ENCODE results near the gene COX19.
"Not testable (repeated sequence)": the region's sequence is repeated elsewhere in the genome, so short reads cannot be mapped to it uniquely, and the experiment has no call there.

The COX19 gene

GRCh38 chr7:924541-925231 is 50.7 kb downstream of the COX19 start:
- no peak for DNase-seq (ENCODE audit: low spot score)

DNA sequence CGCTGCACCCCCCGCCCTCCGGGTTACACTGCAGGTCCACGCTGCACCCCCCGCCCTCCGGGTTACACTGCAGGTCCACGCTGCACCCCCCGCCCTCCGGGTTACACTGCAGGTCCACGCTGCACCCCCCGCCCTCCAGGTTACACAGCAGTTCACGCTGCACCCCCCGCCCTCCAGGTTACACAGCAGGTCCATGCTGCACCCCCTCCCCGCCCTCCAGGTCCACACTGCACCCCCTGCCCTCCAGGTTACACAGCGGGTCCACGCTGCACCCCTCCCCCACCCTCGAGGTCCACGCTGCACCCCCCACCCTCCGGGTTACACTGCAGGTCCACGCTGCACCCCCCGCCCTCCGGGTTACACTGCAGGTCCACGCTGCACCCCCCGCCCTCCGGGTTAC is 51.3 kb downstream of the COX19 start:
- not testable (repeated sequence) for DNase-seq (ENCODE audit: low spot score)

- no peak for DNase-seq (ENCODE audit: low spot score)
Measured at GRCh38 chr7:923108-924041, 52.0 kb downstream of the COX19 start.

- DNase-seq (ENCODE audit: low spot score), result no peak
Measured at GRCh38 chr7:922334-923107, 52.8 kb downstream of the COX19 start.

GRCh38 chr7:921581-922333 is 53.6 kb downstream of the COX19 start:
- DNase-seq (ENCODE audit: low spot score), result no peak

GRCh38 chr7:921071-921461 is 54.3 kb downstream of the COX19 start:
- DNase-seq (ENCODE audit: low spot score), result no peak

DNA sequence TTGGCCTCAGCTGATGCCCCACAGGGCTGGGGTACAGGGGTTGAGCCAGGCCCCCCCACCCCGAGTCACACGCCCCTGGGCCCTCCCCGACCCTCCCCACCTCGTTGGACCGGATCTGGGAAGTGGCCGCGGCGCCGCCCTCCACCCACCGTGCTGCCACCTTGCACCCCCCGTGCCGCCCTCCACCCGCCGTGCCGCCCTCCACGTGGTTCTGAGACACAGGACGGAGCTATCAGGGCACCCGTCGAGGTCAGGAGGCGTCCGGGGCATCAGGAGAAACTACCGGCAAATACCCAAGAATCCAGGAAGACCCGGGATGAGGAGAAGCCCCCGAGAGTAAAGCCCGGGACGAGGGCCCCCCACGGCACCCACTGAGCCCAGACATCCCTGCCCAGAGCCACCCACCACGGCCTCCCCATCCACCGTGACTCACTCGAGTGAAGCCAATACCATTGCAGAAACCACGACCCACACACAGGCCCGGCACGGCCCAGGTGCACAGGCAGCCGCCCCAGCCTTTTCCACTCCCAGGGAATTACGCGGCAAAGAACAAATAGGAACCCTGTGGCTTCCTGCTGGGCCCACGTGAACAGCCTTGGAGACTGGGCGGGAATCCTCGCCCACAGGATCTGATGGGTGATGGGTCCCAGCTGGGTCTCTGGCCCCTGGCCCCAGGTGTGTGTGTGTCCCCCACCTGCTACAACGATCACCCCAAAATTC is 54.8 kb downstream of the COX19 start:
- no peak for DNase-seq (ENCODE audit: low spot score)

DNA sequence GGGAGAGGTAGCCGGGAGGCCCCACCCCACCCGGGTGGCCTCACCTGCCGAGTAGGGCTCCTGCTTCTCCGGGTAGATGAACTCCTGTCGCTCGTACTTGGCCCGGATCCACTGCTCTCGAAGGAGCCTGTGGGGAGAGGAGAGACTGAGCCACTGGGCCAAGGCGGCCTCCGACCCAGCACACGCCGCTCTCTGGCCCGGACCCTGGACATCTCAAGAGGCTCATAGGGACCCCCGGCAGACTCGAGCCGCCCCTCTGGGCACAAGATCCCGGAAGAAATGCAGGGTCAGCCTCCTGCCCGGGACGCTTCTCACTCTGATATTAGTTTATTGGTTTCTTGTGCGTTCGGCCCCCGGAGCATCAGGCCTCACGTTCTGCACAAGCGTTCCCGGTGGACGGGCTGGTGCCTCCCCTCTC is 55.4 kb downstream of the COX19 start:
- DNase-seq (ENCODE audit: low spot score), result no peak

DNA sequence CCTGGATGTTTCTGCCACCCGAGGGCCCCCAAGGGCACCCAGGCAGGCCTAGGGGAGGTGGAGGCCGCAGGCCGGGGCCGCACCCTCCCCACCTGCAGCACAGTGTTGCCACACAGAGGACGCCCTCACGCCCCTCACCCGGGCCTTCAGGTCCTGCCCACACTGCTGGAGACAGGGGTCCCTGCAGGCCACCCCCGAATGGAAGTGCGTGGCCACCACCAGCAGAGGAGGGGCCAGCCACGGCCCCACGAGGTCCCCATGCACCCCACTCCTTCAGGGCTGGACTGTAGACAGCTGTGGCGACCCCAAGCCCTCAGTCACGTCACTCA is 56.3 kb downstream of the COX19 start:
- DNase-seq (ENCODE audit: low spot score), result no peak

DNA sequence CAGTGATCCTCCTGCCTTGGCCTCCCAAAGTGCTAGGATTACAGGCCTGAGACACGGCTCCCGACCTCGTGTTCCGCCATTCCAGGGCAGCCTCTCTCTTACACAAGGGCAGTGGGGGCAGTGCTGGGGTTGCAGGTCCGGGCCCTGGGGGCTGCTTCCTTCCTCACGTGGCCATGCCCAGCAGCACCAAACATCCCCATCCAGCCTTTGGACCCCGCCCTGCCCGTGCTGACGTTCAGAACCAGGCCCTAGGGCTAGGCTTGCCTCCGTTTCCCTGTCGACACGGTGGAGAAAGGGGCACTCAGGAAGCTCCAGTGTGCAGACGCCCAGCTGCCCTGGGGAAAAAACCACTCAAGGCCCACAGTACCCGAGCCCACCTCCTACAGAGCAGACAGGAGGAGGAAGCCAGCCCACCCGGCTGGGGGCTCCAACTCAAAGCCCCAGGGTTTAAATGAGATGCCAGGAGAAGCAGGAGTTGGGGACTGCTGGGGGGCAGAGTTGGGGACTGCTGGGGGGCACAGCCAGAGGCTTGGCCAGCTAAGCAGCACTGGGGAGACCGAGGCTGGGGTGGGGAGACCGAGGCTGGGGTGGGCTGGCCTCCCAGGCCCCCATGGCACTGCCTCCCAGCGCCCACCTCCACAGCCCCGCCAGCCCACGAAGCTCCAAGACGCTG is 56.8 kb downstream of the COX19 start:
- no peak for DNase-seq (ENCODE audit: low spot score)

DNA sequence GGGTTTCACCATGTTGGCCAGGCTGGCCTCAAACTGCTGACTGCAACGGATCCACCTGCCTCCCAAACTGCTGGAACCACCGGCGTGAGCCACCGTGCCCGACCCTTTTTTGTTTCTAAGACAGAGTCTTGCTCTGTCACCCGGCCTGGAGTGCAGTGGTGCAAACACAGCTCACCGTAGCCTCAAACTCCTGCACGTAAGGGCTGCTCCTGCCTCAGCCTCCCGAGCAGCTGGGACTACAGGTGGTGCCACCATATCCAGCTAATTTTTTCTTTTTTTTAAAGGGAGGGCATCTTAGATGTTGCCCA is 57.3 kb downstream of the COX19 start:
- DNase-seq (ENCODE audit: low spot score), result no peak

- no peak for DNase-seq (ENCODE audit: low spot score)
Measured at GRCh38 chr7:917255-918117, 57.9 kb downstream of the COX19 start.

DNA sequence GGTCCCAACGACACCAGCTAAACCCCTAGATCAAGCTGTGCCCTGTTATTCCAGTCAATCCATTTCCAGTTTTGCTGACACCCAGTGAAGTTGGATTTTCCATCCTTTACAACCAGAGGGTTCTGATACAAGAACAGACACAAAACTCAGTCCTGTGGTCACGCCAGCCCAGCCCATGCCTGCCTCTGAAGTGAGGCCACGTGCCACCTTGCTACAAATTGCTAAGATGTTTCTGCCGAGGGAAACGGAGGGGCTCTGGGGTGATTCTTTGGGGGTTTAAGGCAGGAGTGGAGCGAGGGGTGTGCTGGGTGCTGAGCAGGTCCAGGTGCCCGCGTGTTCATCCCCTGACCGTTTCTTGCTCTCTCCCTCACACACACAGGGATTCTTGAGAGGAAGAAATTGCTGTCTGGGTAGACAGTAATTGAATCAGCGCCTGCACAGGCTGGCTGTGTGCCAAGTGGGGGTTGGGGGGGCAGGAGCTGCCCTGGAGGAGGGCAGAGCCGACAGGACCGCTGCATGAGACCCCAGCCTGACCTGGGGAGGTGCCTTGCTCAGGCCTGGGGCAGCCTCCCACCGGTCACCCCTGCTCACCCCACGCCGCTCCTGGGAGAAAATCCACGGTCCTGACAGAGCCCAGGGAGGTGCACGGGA is 58.9 kb downstream of the COX19 start:
- no peak for DNase-seq (ENCODE audit: low spot score)
